B cell (primary cell): ENCODE data around the gene SAFB. TPM values are rescaled to one million over a fixed set of nuclear protein-coding genes. Genes with fewer than 3 reads are reported as not detected.
"Not testable (repeated sequence)": the region's sequence is repeated elsewhere in the genome, so short reads cannot be mapped to it uniquely, and the experiment has no call there.

Experiments used
- ATAC-seq: fragments of 200-7000 bp; cut with Tn5 transposase; one replicate; pipeline ENCODE4 v1.10.0; 2021; ENCODE audit warnings: low read depth, mild to moderate bottlenecking, moderate number of reproducible peaks, moderate library complexity
- CTCF ChIA-PET: fragments of 350-600 bp; sonication (Branson Sonifier 250); formaldehyde crosslinking; loops from one replicate; lab custom pipeline; 2021; ENCODE audit warnings: antibody characterized with exemption, inconsistent platforms; lab: Charles Lee
- POLR2A ChIA-PET: fragments of 350-600 bp; sonication (Branson Sonifier 250); formaldehyde crosslinking; loops from one replicate; lab custom pipeline; 2021; ENCODE audit warnings: antibody characterized with exemption; lab: Charles Lee
- DNase-seq: peaks from one replicate; pipeline ENCODE4 v3.0.0; 2013
- H2AFZ ChIP-seq: 2 replicates; pipeline ENCODE4 v1.6.1; 2012; ENCODE audit warnings: mild to moderate bottlenecking, low read depth, low read length; ENCODE audit not compliant: insufficient read depth, poor library complexity, severe bottlenecking
- H3K27ac ChIP-seq, 2 donors: 1 replicate in 1 of 2; 2 replicates in 1 of 2; pipeline ENCODE4 v1.5.1; 2012 to 2013; ENCODE audit warnings: low read length in 2 of 2, mild to moderate bottlenecking in 2 of 2, moderate library complexity in 1 of 2
- H3K27me3 ChIP-seq, 4 experiments: fragments of 200-600 bp in 1 of 4; sonication (generic) in 1 of 4; replicated peaks in 1 of 4; 1 replicate in 2 of 4; 2 replicates in 2 of 4; pipeline versions ENCODE4 v1.6.1 to v1.7.0; 2013 to 2016; ENCODE audit warnings: low read length in 3 of 4, mild to moderate bottlenecking in 2 of 4, mixed read lengths in 1 of 4, moderate library complexity in 1 of 4; ENCODE audit not compliant: insufficient read depth in 4 of 4, control insufficient read depth in 3 of 4; ENCODE audit errors: control extremely low read depth in 1 of 4
- H3K36me3 ChIP-seq, 2 experiments: replicated peaks in 1 of 2; 1 replicate in 1 of 2; 2 replicates in 1 of 2; pipeline versions ENCODE4 v1.6.1 to v1.7.1; 2013; ENCODE audit warnings: low read length in 1 of 2; ENCODE audit not compliant: insufficient read depth in 2 of 2, control insufficient read depth in 1 of 2; ENCODE audit errors: control extremely low read depth in 1 of 2, extremely low read depth in 1 of 2
- H3K4me1 ChIP-seq, 2 donors: fragments of 200-600 bp in 1 of 2; sonication (generic) in 1 of 2; 1 replicate in 1 of 2; 2 replicates in 1 of 2; pipeline versions ENCODE4 v1.5.1 to v1.6.1; 2013 to 2017; ENCODE audit warnings: low read length in 2 of 2; ENCODE audit not compliant: control insufficient read depth in 2 of 2, insufficient read depth in 2 of 2
- H3K4me2 ChIP-seq: replicated peaks from 2 replicates; pipeline ENCODE3; 2012; ENCODE audit warnings: mild to moderate bottlenecking, low read depth, low read length; ENCODE audit not compliant: poor library complexity, severe bottlenecking
- H3K4me3 ChIP-seq, 5 experiments: fragments of 200-600 bp in 1 of 5; sonication (generic) in 1 of 5; 1 replicate in 3 of 5; 2 replicates in 2 of 5; pipeline versions ENCODE4 v1.5.1 to v1.7.0; 2011 to 2016; ENCODE audit warnings: low read length in 4 of 5, mild to moderate bottlenecking in 4 of 5, low read depth in 2 of 5, control low read depth in 1 of 5, moderate library complexity in 1 of 5; ENCODE audit not compliant: insufficient read depth in 1 of 5; ENCODE audit errors: control extremely low read depth in 1 of 5, extremely low read depth in 1 of 5
- H3K79me2 ChIP-seq: fragments of 200-600 bp; sonication (generic); one replicate; pipeline ENCODE4 v1.6.0; 2016; ENCODE audit warnings: low read length; ENCODE audit not compliant: control insufficient read depth, insufficient read depth
- H3K9ac ChIP-seq: fragments of 200-600 bp; sonication (generic); 2 replicates; pipeline ENCODE4 v1.6.1; 2017; ENCODE audit warnings: mild to moderate bottlenecking, low read length, moderate library complexity
- H3K9me3 ChIP-seq, 3 donors: one replicate each; pipeline versions ENCODE4 v1.6.1 to v1.7.1; 2013; ENCODE audit warnings: low read length in 2 of 3; ENCODE audit not compliant: control insufficient read depth in 2 of 3, insufficient read depth in 1 of 3; ENCODE audit errors: control extremely low read depth in 1 of 3
- H4K20me1 ChIP-seq: 2 replicates; pipeline ENCODE4 v1.6.0; 2012; ENCODE audit warnings: mild to moderate bottlenecking, low read length; ENCODE audit not compliant: insufficient read depth, control insufficient read depth, poor library complexity, severe bottlenecking
- H3K27ac Mint-ChIP-seq: one replicate; pipeline ENCODE4 v1.8.0; 2021; ENCODE audit warnings: mixed read lengths
- H3K27me3 Mint-ChIP-seq: one replicate; pipeline ENCODE4 v1.8.0; 2021; ENCODE audit warnings: mixed read lengths
- H3K4me1 Mint-ChIP-seq: one replicate; pipeline ENCODE4 v1.8.0; 2021; ENCODE audit warnings: mixed read lengths
- H3K4me3 Mint-ChIP-seq: one replicate; pipeline ENCODE4 v1.8.0; 2021; ENCODE audit warnings: mixed read lengths
- H3K9me3 Mint-ChIP-seq: one replicate; pipeline ENCODE4 v1.8.0; 2022; ENCODE audit warnings: mixed read lengths; ENCODE audit not compliant: insufficient read depth
- CTCF ChIP-seq: fragments of 200-600 bp; IDR thresholded peaks from one replicate; pipeline ENCODE4 v1.8.0; 2022; ENCODE audit warnings: antibody characterized with exemption, mild to moderate bottlenecking
- EZH2 ChIP-seq: IDR thresholded peaks from 2 replicates; pipeline ENCODE4 v1.6.1; 2012; ENCODE audit warnings: borderline replicate concordance, low read depth, mild to moderate bottlenecking, moderate library complexity, low read length; ENCODE audit not compliant: insufficient read depth, poor library complexity, severe bottlenecking
- WGBS: methylation state at CpG from one replicate; pipeline ENCODE4 v1.1.5; 2013; ENCODE audit warnings: missing lambda C conversion rate; ENCODE audit not compliant: insufficient coverage; 5-methylcytosine and 5-hydroxymethylcytosine counted together
- intact Hi-C: fragments of 100-400 bp; cut with micrococcal nuclease; formaldehyde crosslinking; loops from one replicate; pipeline ENCODE4 v1.10.0; 2022
- polyA plus RNA-seq: library from polyadenylated mRNA; depleted of rRNA; stranded (reverse); fragments of >200 nt; gene quantifications from 2 replicates; pipeline ENCODE4 v1.2.3, GENCODE V29; 2012
- total RNA-seq, 2 donors: library from RNA; stranded (reverse); fragments of 120-200 nt in 1 of 2; gene quantifications; 1 replicate in 1 of 2; 2 replicates in 1 of 2; pipeline versions ENCODE4 v1.2.3 to v1.2.4, GENCODE V29; 2013 to 2022

SAFB gene
- total and polyA plus RNA-seq, 2 donors (not counting 1 experiment from before 2014, with no cell fraction given) = 91.0 to 221 TPM

GRCh38 chr19:5700455-5701092 is 77.7 kb downstream of the SAFB start:
- POLR2A ChIA-PET = no interaction called here
- CTCF ChIA-PET = no interaction called here
- no peak overlapping the region for H3K4me2 ChIP-seq
- H3K4me3 Mint-ChIP-seq = no peak overlapping the region
- ATAC-seq = no peak
- TF ChIP-seq EZH2 (no peak), CTCF (no peak)
- no peak overlapping the region for H3K27ac Mint-ChIP-seq
- H2AFZ ChIP-seq = no peak overlapping the region
- no peaks in the 10 kb centered on the region for H3K27me3 ChIP-seq
- H4K20me1 ChIP-seq = peaks cover 46% of the 10 kb centered on the region
- peak; percentile 16 for DNase-seq
- no peaks in the 10 kb centered on the region for H3K9me3 Mint-ChIP-seq
- H3K79me2 ChIP-seq = peaks cover 14% of the 10 kb centered on the region
- WGBS = 96% methylated on average over 22 of the region's 22 CpGs
- H3K9ac ChIP-seq = no peak overlapping the region
- H3K36me3 ChIP-seq = peaks cover 0 to 57% of the 10 kb centered on the region in 2 experiments
- peaks cover 0 to 2% (median 0%) of the 10 kb centered on the region in 3 donors for H3K9me3 ChIP-seq
- H3K27ac ChIP-seq = no peak overlapping the region
- H3K4me1 Mint-ChIP-seq = peaks cover 4% of the 10 kb centered on the region
- no peaks in the 10 kb centered on the region for H3K27me3 Mint-ChIP-seq
- H3K4me1 ChIP-seq = no peaks in the 10 kb centered on the region
- intact Hi-C loops = no loop called here
- no peak overlapping the region for H3K4me3 ChIP-seq

- H3K27ac ChIP-seq, DNase-seq, H3K9me3 Mint-ChIP-seq, H3K9me3 ChIP-seq, H2AFZ ChIP-seq, H3K4me2 ChIP-seq, intact Hi-C loops, H3K4me1 Mint-ChIP-seq, CTCF ChIA-PET, H3K27ac Mint-ChIP-seq, H3K27me3 ChIP-seq, H3K4me3 Mint-ChIP-seq, H3K4me3 ChIP-seq, H3K4me1 ChIP-seq, H3K9ac ChIP-seq, ATAC-seq, H3K27me3 Mint-ChIP-seq: not testable (repeated sequence)
- WGBS = 92% methylated on average over 5 of the region's 28 CpGs
- peaks cover 34% of the 10 kb centered on the region for H4K20me1 ChIP-seq
- POLR2A ChIA-PET = interaction anchor here (0.6 kb wide), 1 partner anchor 1698 kb away, joined by 4 read pairs; no protein-coding TSS in a partner anchor
- H3K36me3 ChIP-seq = peaks cover 0 to 56% of the 10 kb centered on the region in 2 experiments
- H3K79me2 ChIP-seq = peaks cover 14% of the 10 kb centered on the region
These were observed 79.1 kb downstream of the SAFB start for GRCh38 chr19:5702053-5702410.
